HCT116 (cell line): ENCODE results near the gene LAYN. TPM values are rescaled to one million over a fixed set of nuclear protein-coding genes. Genes with fewer than 3 reads are reported as not detected.

Experiments used
- ATAC-seq: fragments of 200-7000 bp; cut with Tn5 transposase; 2 replicates; pipeline ENCODE4 v1.9.1; 2020; ENCODE audit warnings: mild to moderate bottlenecking, moderate library complexity
- BruUV-seq: library from RNA; stranded (reverse); fragments of 400-500 nt; replicated peaks from 2 replicates; lab custom pipeline; 2021; lab: Mats Ljungman, UMichigan
- CTCF ChIA-PET: fragments of 300-600 bp; sonication (Branson Sonifier 250); formaldehyde crosslinking; loops from one replicate; lab custom pipeline; 2021; ENCODE audit warnings: antibody characterized with exemption; lab: Charles Lee
- POLR2A ChIA-PET: fragments of 300-600, 350-600 bp; sonication (Branson Sonifier 250); formaldehyde crosslinking; loops from one replicate; lab custom pipeline; 2021; ENCODE audit warnings: antibody characterized with exemption; lab: Charles Lee
- RAD21 ChIA-PET, 2 experiments: fragments of 300-600 bp; sonication (Branson Sonifier 250); formaldehyde crosslinking; loops; one replicate each; lab custom pipeline; 2023; ENCODE audit warnings: low total read pairs in 2 of 2; ENCODE audit not compliant: uncharacterized antibody in 2 of 2, unreplicated experiment in 2 of 2, low non-redundant PET in 1 of 2; lab: Charles Lee
- DNase-seq: peaks from one replicate; pipeline ENCODE4 v3.0.0-alpha.2; 2010; ENCODE audit warnings: low read depth, low spot score
- H2AFZ ChIP-seq: fragments of 200-600 bp; shearing (Covaris generic), sonication (generic); 2 replicates; pipeline ENCODE4 v1.6.1; 2017; ENCODE audit warnings: low read depth, mixed run types, mixed read lengths, antibody characterized with exemption, low read length; ENCODE audit not compliant: poor library complexity, severe bottlenecking
- H3K27ac ChIP-seq: 2 replicates; pipeline ENCODE4 v1.5.1; 2012; ENCODE audit warnings: low read depth, low read length
- H3K27me3 ChIP-seq: fragments of 200-600 bp; sonication (generic); 2 replicates; pipeline ENCODE4 v1.6.1; 2016; ENCODE audit warnings: mixed run types, low read length, mixed read lengths; ENCODE audit not compliant: insufficient read depth
- H3K36me3 ChIP-seq, 2 experiments: fragments of 200-500 bp in 1 of 2; fragments of 200-600 bp in 1 of 2; sonication (Bioruptor generic) in 1 of 2; sonication (generic) in 1 of 2; 2 replicates each; pipeline versions ENCODE4 v1.5.1 to v1.6.1; 2014 to 2016; ENCODE audit warnings: low read length in 2 of 2, inconsistent platforms in 1 of 2, mixed read lengths in 1 of 2, mixed run types in 1 of 2; ENCODE audit not compliant: insufficient read depth in 2 of 2, control insufficient read depth in 1 of 2
- H3K4me1 ChIP-seq, 2 experiments: fragments of 200-600 bp in 1 of 2; sonication (generic) in 1 of 2; 2 replicates each; pipeline versions ENCODE4 v1.5.1 to v1.6.1; 2012 to 2017; ENCODE audit warnings: low read length in 2 of 2, inconsistent platforms in 1 of 2, mild to moderate bottlenecking in 1 of 2, mixed read lengths in 1 of 2, mixed run types in 1 of 2, moderate library complexity in 1 of 2; ENCODE audit not compliant: insufficient read depth in 2 of 2, control insufficient read depth in 1 of 2
- H3K4me2 ChIP-seq: fragments of 200-600 bp; sonication (generic); 2 replicates; pipeline ENCODE4 v1.6.1; 2017; ENCODE audit warnings: mixed run types, low read length, mixed read lengths
- H3K4me3 ChIP-seq, 2 experiments: fragments of 200-600 bp in 1 of 2; sonication (generic) in 1 of 2; replicated peaks in 1 of 2; 2 replicates each; pipeline ENCODE4 v1.5.1; 2011 to 2016; ENCODE audit warnings: low read length in 2 of 2, control low read depth in 1 of 2, low read depth in 1 of 2, mild to moderate bottlenecking in 1 of 2, mixed read lengths in 1 of 2, mixed run types in 1 of 2
- H3K79me2 ChIP-seq: fragments of 200-600 bp; sonication (generic); 2 replicates; pipeline ENCODE4 v1.6.1; 2017; ENCODE audit warnings: mild to moderate bottlenecking, mixed run types, low read length, moderate library complexity, mixed read lengths; ENCODE audit not compliant: insufficient read depth
- H3K9ac ChIP-seq: fragments of 200-600 bp; sonication (generic); 2 replicates; pipeline ENCODE4 v1.6.1; 2016; ENCODE audit warnings: low read length, mixed read lengths
- H3K9me2 ChIP-seq: fragments of 200-600 bp; sonication (generic), shearing (Covaris generic); 2 replicates; pipeline ENCODE4 v1.6.1; 2017; ENCODE audit warnings: mixed run types, mild to moderate bottlenecking, moderate library complexity; ENCODE audit not compliant: insufficient read depth
- H3K9me3 ChIP-seq, 2 experiments: fragments of 200-500 bp in 1 of 2; fragments of 200-600 bp in 1 of 2; sonication (Bioruptor generic) in 1 of 2; sonication (generic) in 1 of 2; 2 replicates each; pipeline ENCODE4 v1.6.1; 2014 to 2017; ENCODE audit warnings: low read length in 2 of 2, mixed read lengths in 2 of 2, inconsistent platforms in 1 of 2, low read depth in 1 of 2, mild to moderate bottlenecking in 1 of 2, mixed run types in 1 of 2, moderate library complexity in 1 of 2; ENCODE audit not compliant: control insufficient read depth in 1 of 2, insufficient read depth in 1 of 2
- H4K20me1 ChIP-seq: fragments of 200-600 bp; sonication (generic), shearing (Covaris generic); 2 replicates; pipeline ENCODE4 v1.6.1; 2017; ENCODE audit warnings: mixed run types, mild to moderate bottlenecking, moderate library complexity; ENCODE audit not compliant: insufficient read depth
- ATF3 ChIP-seq: IDR thresholded peaks from 2 replicates; pipeline ENCODE4 v1.6.1; 2012
- CBX3 ChIP-seq: IDR thresholded peaks from 2 replicates; pipeline ENCODE4 v1.6.1; 2012; ENCODE audit warnings: low read depth
- CEBPB ChIP-seq: IDR thresholded peaks from 2 replicates; pipeline ENCODE4 v1.6.1; 2012; ENCODE audit warnings: low read depth
- EGR1 ChIP-seq: IDR thresholded peaks from 2 replicates; pipeline ENCODE4 v1.6.1; 2012; ENCODE audit warnings: low read depth
- ELF1 ChIP-seq: IDR thresholded peaks from 2 replicates; pipeline ENCODE4 v1.6.1; 2012; ENCODE audit warnings: low read depth, borderline replicate concordance
- EZH2 ChIP-seq: fragments of 200-600 bp; sonication (generic); IDR thresholded peaks from 2 replicates; pipeline ENCODE4 v1.6.1; 2017; ENCODE audit warnings: antibody characterized with exemption, mixed run types
- FOSL1 ChIP-seq: IDR thresholded peaks from 2 replicates; pipeline ENCODE4 v1.6.1; 2012; ENCODE audit warnings: low read depth
- JUND ChIP-seq: IDR thresholded peaks from 2 replicates; pipeline ENCODE4 v1.6.1; 2012
- MAX ChIP-seq: IDR thresholded peaks from 2 replicates; pipeline ENCODE4 v1.6.1; 2012
- POLR2AphosphoS5 ChIP-seq: IDR thresholded peaks from 2 replicates; pipeline ENCODE4 v1.6.1; 2011; ENCODE audit warnings: mild to moderate bottlenecking, low read depth, low read length, moderate library complexity
- REST ChIP-seq: IDR thresholded peaks from 2 replicates; pipeline ENCODE4 v1.6.1; 2012; ENCODE audit warnings: low read depth
- SP1 ChIP-seq: IDR thresholded peaks from 2 replicates; pipeline ENCODE4 v1.6.1; 2012; ENCODE audit warnings: low read depth
- SRF ChIP-seq: IDR thresholded peaks from 2 replicates; pipeline ENCODE4 v1.6.1; 2012; ENCODE audit warnings: low read depth
- TCF7L2 ChIP-seq: IDR thresholded peaks from 2 replicates; pipeline ENCODE4 v1.7.0; 2011; ENCODE audit warnings: borderline replicate concordance, inconsistent platforms; ENCODE audit not compliant: insufficient read depth, insufficient read length; ENCODE audit errors: extremely low read depth
- YY1 ChIP-seq: IDR thresholded peaks from 2 replicates; pipeline ENCODE4 v1.6.1; 2011; ENCODE audit warnings: low read length, low read depth, moderate library complexity, mild to moderate bottlenecking; ENCODE audit not compliant: insufficient replicate concordance; ENCODE audit errors: extremely low read depth
- intact Hi-C: fragments of 100-400 bp; cut with micrococcal nuclease; formaldehyde crosslinking; loops from 2 replicates; pipeline ENCODE4 v1.10.0; 2022
- total RNA-seq: library from RNA; stranded (reverse); gene quantifications from one replicate; pipeline ENCODE4 v1.2.1, GENCODE V29; 2021; ENCODE audit not compliant: unreplicated experiment

Gene LAYN
- total RNA-seq, 1 experiment from 2014 or later: not detected

- no TSS peak for BruUV-seq
- CTCF ChIA-PET: no interaction called here
- Histone ChIP-seq H2AFZ (no peak overlapping the region), H3K9me3 (no peaks in the 10 kb centered on the region), H3K4me1 (0 out of 4 replicates have a peak, but pooled peaks cover 0 to 4% of the 10 kb centered on the region in 2 experiments), H3K9ac (no peak overlapping the region), H3K79me2 (no peaks in the 10 kb centered on the region), H3K27ac (no peak overlapping the region), H4K20me1 (no peaks in the 10 kb centered on the region), H3K9me2 (no peaks in the 10 kb centered on the region), H3K27me3 (no peaks in the 10 kb centered on the region), H3K4me2 (no peak overlapping the region), H3K36me3 (no peaks in the 10 kb centered on the region), H3K4me3 (no peak overlapping the region)
- POLR2A ChIA-PET: no interaction called here
- RAD21 ChIA-PET: no interaction called here
- no peak for ATAC-seq
- no peak for DNase-seq
- no peak for TF ChIP-seq JUND
- no peak for TF ChIP-seq EZH2
- no peak for TF ChIP-seq SP1
- no peak for TF ChIP-seq POLR2AphosphoS5
- TF ChIP-seq SRF: no peak
- no peak for TF ChIP-seq ELF1
- no peak for TF ChIP-seq MAX
- no peak for TF ChIP-seq CBX3
- no peak for TF ChIP-seq YY1
- no peak for TF ChIP-seq CEBPB
- intact Hi-C loops: no loop called here
These were observed 20.0 kb upstream of the LAYN start for GRCh38 chr11:111520560-111520959.

GRCh38 chr11:111521135-111521534 lies 19.4 kb upstream of the LAYN start:
- no peaks in the 10 kb centered on the region for H3K9me3 ChIP-seq
- no peak overlapping the region for H3K27ac ChIP-seq
- no TSS peak for BruUV-seq
- DNase-seq (no peak), ATAC-seq (no peak)
- TF ChIP-seq EGR1 (no peak), ELF1 (no peak), TCF7L2 (no peak), ATF3 (no peak), CEBPB (no peak), FOSL1 (no peak), REST (no peak)
- H3K4me1 ChIP-seq: 0 out of 4 replicates have a peak, but pooled peaks cover 0 to 4% of the 10 kb centered on the region in 2 experiments
- H3K9me2 ChIP-seq: no peaks in the 10 kb centered on the region
- ChIA-PET POLR2A (no interaction called here), RAD21 (no interaction called here), CTCF (no interaction called here)
- no peaks in the 10 kb centered on the region for H3K36me3 ChIP-seq
- no peak overlapping the region for H3K9ac ChIP-seq
- intact Hi-C loops: no loop called here
- H3K4me2 ChIP-seq: no peak overlapping the region
- H3K27me3 ChIP-seq: no peaks in the 10 kb centered on the region
- H3K4me3 ChIP-seq: no peak overlapping the region
- H4K20me1 ChIP-seq: no peaks in the 10 kb centered on the region
- H2AFZ ChIP-seq: no peak overlapping the region
- H3K79me2 ChIP-seq: no peaks in the 10 kb centered on the region
